ENCODE data around the gene FAH.
"Not testable (repeated sequence)": the region's sequence is repeated elsewhere in the genome, so short reads cannot be mapped to it uniquely, and the experiment has no call there.

Gene FAH

GRCh38 chr15:80152896-80153876, at the start of gene FAH:
Gene FAH, plus strand, starts transcription at chr15:80152999. Its CDS starts 56 bp downstream, at chr15:80153055.
- DNase-seq (ENCODE audit: low read depth): peak; percentile 80

GRCh38 chr15:80105193-80105592, 47.6 kb upstream of the FAH start:
- DNase-seq (ENCODE audit: low read depth): no peak

- no peak for DNase-seq (ENCODE audit: low read depth)
Measured at GRCh38 chr15:80105595-80105994, 47.2 kb upstream of the FAH start.

- DNase-seq (ENCODE audit: low read depth): no peak
Measured at GRCh38 chr15:80106051-80106450, 46.7 kb upstream of the FAH start.

- no peak for DNase-seq (ENCODE audit: low read depth)
Measured at GRCh38 chr15:80107204-80107603, 45.6 kb upstream of the FAH start.

- no peak for DNase-seq (ENCODE audit: low read depth)
Measured at GRCh38 chr15:80107774-80108173, 45.0 kb upstream of the FAH start.

GRCh38 chr15:80109388-80109787, 43.4 kb upstream of the FAH start:
- DNase-seq (ENCODE audit: low read depth): no peak

GRCh38 chr15:80110920-80111319, 41.9 kb upstream of the FAH start:
- no peak for DNase-seq (ENCODE audit: low read depth)

GRCh38 chr15:80114114-80114513, 38.7 kb upstream of the FAH start:
- no peak for DNase-seq (ENCODE audit: low read depth)

GRCh38 chr15:80115021-80115420, 37.8 kb upstream of the FAH start:
- no peak for DNase-seq (ENCODE audit: low read depth)

- no peak for DNase-seq (ENCODE audit: low read depth)
Measured at GRCh38 chr15:80118956-80119355, 33.8 kb upstream of the FAH start.

- DNase-seq (ENCODE audit: low read depth): no peak
Measured at GRCh38 chr15:80120636-80121035, 32.2 kb upstream of the FAH start.

GRCh38 chr15:80121546-80121945, 31.3 kb upstream of the FAH start:
- no peak for DNase-seq (ENCODE audit: low read depth)

- DNase-seq (ENCODE audit: low read depth): no peak
Measured at GRCh38 chr15:80123034-80123433, 29.8 kb upstream of the FAH start.

GRCh38 chr15:80127253-80127652, 25.5 kb upstream of the FAH start:
- not testable (repeated sequence) for DNase-seq (ENCODE audit: low read depth)

- DNase-seq (ENCODE audit: low read depth): no peak
Measured at GRCh38 chr15:80127911-80128310, 24.9 kb upstream of the FAH start.

GRCh38 chr15:80132382-80132781, 20.4 kb upstream of the FAH start:
- DNase-seq (ENCODE audit: low read depth): no peak

- no peak for DNase-seq (ENCODE audit: low read depth)
Measured at GRCh38 chr15:80136854-80137253, 15.9 kb upstream of the FAH start.

- DNase-seq (ENCODE audit: low read depth): no peak
Measured at GRCh38 chr15:80138961-80139360, 13.8 kb upstream of the FAH start.

GRCh38 chr15:80140909-80141308, 11.9 kb upstream of the FAH start:
- no peak for DNase-seq (ENCODE audit: low read depth)

- DNase-seq (ENCODE audit: low read depth): no peak
Measured at GRCh38 chr15:80141916-80142598, 10.7 kb upstream of the FAH start.

- no peak for DNase-seq (ENCODE audit: low read depth)
Measured at GRCh38 chr15:80142646-80143045, 10.2 kb upstream of the FAH start.

- no peak for DNase-seq (ENCODE audit: low read depth)
Measured at GRCh38 chr15:80151148-80151547, 1.7 kb upstream of the FAH start.

Data from CMK (cell line).